EH (cell line): ENCODE results near the gene AURKB.
"Not testable (repeated sequence)": the region's sequence is repeated elsewhere in the genome, so short reads cannot be mapped to it uniquely, and the experiment has no call there.

Experiments used
- DNase-seq: peaks from one replicate; pipeline ENCODE4 v3.0.0-alpha.2; 2015; ENCODE audit warnings: low read depth

The AURKB gene

GRCh38 chr17:8187517-8188262, 22.7 kb downstream of the AURKB start:
- DNase-seq = peak; percentile 100

DNA sequence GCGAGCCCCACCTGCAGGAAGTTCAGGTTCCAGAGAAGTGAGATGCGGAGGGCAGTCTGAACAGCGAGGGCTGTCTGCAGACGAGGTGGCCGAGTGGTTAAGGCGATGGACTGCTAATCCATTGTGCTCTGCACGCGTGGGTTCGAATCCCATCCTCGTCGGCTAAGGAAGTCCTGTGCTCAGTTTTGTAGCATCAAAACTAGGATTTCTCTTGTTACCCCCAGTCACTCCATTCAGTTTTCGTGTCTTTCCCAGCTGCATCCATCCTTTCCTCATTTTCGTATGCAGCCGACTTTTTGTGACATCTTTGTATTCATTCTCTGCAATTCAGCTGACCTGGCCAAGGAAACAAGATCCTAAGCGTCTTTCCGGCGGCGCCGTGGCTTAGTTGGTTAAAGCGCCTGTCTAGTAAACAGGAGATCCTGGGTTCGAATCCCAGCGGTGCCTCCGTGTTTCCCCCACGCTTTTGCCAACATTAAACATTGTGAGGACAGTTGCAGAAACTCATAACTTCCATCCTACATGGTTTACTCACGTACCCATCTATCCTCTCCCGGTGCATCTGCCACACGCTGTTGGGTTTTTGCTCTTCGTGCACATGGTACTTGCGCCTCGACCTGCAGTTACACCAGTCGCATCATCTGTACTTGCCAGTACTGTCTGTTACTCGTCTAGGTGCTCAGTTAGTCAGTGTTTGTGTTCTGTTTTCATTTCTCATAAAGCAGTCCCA, 23.4 kb downstream of the AURKB start:
- peak; percentile 96 for DNase-seq

GRCh38 chr17:8186446-8186786, 24.0 kb downstream of the AURKB start:
- no peak for DNase-seq

DNA sequence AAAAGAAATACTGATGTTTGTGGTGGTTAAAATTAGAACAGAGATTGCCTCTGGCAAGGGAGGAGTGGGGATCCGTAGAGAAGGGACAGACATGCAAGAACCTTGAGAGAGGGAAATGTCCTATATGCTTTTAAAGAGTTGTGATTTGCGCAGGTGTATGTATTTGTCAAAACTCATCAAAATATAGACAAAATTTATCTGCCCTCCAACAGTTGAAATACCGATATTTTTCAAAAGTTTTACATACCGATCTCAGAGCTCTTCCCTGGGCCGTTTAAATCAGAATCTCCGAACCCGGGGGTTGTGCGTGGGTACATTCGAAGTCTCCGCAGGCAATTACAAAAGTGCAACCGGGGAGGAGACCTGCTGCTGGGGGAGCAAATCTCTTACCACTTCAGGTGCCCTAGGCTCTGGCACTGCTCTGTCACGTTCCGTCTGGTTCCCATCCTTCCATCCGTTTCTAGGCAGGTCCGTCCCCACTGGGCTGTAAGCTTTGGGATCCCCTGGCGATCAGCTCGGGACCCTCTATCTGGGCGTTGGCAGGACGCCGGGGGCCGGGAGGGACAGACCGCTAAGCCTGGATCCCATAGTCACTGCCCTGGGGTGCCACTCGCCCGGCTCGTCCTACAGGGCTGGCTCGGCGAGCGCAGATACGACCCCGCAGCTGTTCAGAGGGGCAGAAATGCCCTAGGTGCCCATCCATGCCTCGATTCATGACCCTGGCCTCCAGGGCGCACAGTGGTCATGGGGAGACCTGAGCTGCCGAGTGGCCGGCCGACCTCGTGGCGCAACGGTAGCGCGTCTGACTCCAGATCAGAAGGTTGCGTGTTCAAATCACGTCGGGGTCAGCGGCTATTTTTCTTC, 24.6 kb downstream of the AURKB start:
- peak; percentile 75 for DNase-seq

GRCh38 chr17:8176998-8177731, 33.2 kb downstream of the AURKB start:
- DNase-seq = no peak

- DNase-seq = peak; percentile 87
Observed at GRCh38 chr17:8176197-8176940, 34.0 kb downstream of the AURKB start, which contains the start of gene TMEM107. TMEM107 (minus strand) TSS chr17:8176380; CDS start chr17:8176286, 94 bp downstream.

DNA sequence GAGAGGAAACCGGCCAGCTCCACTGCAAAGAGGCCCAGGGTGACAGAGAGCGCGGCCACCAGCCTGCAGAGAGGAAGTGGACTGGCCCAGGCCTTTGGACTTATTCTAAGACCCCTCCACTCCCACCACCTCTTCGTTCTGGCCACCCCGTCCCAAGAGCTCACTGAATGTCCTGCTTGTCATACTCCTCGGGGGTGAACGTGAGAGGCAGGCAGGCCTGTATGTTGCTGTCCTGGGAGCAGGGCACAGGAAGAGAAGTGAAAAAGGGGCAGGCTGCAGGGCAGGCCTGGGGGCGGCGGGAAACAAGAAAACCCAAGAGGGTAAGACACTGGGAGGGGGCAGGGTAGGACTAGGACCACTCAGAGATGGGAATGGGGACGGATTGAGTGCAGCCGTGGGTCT, 34.6 kb downstream of the AURKB start:
- peak; percentile 29 for DNase-seq

DNA sequence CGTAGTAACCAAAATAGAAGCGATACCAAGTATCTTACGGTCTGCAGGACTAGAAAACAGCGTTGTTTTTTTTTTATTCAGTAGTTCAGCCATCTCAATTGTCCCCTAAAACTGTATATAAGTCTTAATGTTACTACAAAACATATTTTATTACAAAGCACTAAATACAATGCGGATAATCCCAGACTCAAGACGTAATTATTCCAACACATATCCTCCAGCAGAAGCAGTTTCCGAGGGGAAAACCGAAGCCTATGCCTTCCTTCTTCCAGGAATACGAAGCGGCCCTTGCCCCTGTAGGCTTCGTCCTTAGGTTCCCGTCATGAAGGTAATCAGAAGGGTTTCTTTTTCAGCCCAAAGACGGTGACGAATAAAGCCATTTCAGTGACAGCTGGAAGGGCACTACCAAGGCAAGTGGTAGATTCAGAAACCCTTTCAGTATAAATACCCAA, 36.5 kb downstream of the AURKB start:
- no peak for DNase-seq

- DNase-seq = peak; percentile 98
Observed at GRCh38 chr17:8173056-8173870, 37.1 kb downstream of the AURKB start.

DNA sequence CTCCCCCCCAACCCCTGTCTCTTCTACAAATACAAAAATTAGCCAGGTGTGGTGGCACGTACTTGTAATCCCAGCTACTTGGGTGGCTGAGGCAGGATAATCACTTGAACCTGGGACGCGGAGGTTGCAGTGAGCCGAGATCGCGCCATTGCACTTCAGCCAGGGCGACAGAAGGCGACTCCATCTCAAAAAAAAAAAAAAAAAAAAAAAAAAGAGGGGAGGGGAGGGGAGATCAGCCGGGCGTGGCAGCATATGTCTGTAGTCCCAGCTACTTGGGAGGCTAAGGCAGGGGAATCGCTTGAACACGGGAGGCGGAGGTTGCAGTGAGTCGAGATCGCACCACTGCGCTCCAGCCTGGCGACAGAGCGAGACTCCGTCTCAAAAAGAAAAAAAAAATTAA, 40.2 kb downstream of the AURKB start:
- not testable (repeated sequence) for DNase-seq

DNA sequence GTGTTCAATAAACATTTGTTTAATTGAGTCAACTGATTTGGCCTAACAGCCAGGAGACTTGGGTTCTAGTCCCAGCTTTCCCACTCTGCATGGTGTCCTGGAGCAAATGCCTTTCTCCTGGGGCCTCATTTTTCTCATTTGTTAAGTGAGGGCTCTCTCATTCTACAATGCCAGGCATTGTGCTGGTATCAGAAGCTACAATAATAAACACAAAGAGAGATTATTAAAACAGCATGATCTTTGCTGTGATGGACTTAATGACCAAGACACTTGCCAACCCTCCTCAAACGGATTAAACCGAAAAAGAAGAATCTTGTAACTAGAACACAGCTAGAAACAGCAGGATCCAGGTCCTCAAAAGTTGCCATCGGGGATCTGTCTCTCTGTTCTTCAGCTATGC, 42.8 kb downstream of the AURKB start:
- DNase-seq = no peak

GRCh38 chr17:8166731-8167130, 43.6 kb downstream of the AURKB start:
- DNase-seq = no peak

- no peak for DNase-seq
Observed at GRCh38 chr17:8164815-8165131, 45.6 kb downstream of the AURKB start.

DNA sequence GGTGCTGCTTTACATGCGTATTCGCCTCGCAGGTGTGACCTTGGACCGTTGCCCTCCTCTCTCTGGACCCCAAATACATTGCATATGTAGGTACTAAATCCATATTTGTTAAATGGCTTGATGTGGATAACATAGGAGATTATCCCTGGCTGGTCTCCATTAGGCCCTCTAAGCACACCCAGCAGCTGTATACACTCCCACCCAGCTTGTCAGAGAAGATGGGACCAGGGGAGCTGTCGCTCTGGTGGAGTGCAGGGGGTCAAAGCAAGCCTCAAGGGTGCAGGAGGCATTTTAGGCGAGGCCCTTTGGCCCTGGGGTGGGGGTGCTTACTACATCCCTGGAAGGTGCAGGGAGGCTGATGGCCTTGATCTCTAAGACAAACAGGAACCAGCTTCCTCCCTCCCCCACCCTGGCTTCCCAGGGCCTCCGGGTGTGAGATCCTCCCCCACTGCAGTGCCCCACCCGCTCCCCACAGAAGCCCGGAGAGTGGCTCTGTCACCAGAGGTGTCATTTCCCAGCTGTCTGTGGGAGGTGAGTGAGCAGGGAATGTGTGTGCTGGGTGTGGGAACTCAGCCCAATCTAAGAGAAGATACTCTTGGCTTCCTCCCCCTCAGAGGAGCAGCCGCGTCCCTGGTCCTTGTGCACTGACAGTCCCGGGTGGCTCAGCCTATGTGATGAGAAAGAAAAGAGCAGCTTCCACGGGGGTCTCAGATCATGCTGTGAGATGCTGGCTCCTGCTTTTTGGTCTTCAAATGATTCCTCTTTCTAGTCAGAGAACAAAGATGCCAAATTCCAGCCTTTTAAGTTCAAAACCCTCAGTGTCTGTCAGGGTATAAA, 46.2 kb downstream of the AURKB start:
- peak; percentile 79 for DNase-seq

GRCh38 chr17:8162997-8163977, 47.1 kb downstream of the AURKB start:
- no peak for DNase-seq

- peak; percentile 71 for DNase-seq
Observed at GRCh38 chr17:8162233-8162996, 48.0 kb downstream of the AURKB start, which contains the start of gene VAMP2. VAMP2 (minus strand) TSS chr17:8162948; CDS start chr17:8162879, 69 bp downstream.
